Hematopoietic multipotent progenitor cell (in vitro differentiated cells): ENCODE results near the gene P2RY10. TPM values are rescaled to one million over a fixed set of nuclear protein-coding genes. Genes with fewer than 3 reads are reported as not detected.
A peak's percentile ranks its signal among the peaks of the same experiment; 100 is the strongest.
"Not testable (repeated sequence)": the region's sequence is repeated elsewhere in the genome, so short reads cannot be mapped to it uniquely, and the experiment has no call there.

ENCODE experiments used
- DNase-seq, 3 donors: peaks; one replicate each; pipeline ENCODE4 v3.0.0-alpha.2; 2011 to 2015; ENCODE audit warnings: low read depth in 2 of 3, low spot score in 2 of 3
- total RNA-seq: library from RNA; depleted of rRNA; stranded (reverse); fragments of >200 nt; gene quantifications from one replicate; pipeline ENCODE4 v1.2.3, GENCODE V29; 2012

The P2RY10 gene, protein sequence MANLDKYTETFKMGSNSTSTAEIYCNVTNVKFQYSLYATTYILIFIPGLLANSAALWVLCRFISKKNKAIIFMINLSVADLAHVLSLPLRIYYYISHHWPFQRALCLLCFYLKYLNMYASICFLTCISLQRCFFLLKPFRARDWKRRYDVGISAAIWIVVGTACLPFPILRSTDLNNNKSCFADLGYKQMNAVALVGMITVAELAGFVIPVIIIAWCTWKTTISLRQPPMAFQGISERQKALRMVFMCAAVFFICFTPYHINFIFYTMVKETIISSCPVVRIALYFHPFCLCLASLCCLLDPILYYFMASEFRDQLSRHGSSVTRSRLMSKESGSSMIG
- total RNA-seq: 2.7 TPM

DNA sequence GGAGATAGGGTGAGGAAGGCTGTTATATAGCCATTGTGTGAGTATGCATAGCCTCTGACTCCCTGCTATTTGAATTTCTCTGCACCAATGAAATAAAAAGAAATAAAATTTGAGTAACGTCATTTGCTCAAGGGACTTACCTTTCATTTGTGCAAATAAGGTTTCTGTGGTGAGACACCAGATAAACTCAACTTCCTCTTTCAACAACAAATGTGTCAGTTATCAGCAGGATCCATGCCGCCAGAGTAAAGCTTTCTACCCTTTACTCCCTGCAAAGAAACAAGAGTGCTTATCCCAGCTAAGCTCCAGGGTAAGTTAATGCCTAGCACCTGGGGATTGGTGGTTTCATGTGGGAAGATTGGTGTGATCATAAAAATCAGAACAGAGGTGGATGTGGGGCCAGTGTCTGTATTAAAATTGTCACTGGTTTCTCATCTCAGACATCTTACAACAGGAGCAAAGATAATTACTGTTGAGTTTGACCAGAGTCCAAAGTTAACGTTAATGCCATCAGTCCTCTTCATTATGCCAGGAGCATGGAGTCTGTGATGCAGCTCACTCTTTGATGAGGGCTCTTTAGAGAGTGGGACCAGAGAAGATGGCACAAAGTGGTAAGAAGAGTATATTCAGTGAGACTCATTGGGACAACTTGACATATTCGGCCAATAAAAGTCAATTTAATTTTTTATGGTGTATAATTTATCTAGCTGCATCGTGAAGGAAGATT lies at the start of gene P2RY10:
Gene P2RY10 (plus strand): TSS at position 206 of the 727 bp plus-strand sequence. CDS start 15,130 bp downstream, outside the sequence.
- peak; percentile 36 to 88 (median 68) for DNase-seq

DNA sequence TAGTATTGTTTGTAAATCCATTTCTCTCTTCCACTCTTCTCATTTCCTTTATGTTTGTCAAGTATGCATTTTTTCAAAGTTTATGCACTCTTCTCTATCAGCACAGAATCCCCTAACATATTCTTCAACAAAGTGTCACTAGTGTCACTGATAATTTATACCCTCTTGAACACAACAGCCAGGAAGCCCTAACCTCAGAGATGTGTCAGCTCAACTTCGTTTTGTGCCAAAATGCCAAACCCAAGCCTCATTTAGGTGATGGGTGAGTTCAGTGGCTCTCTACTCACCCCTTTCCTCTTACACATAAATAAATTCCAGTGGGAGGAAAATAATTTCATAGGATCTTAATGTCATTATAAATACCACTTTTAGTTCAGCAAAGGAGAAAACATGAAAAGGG lies 22.4 kb upstream of the P2RY10 start:
- peak in 2 of 3 donors; percentile 29 to 68 for DNase-seq

DNA sequence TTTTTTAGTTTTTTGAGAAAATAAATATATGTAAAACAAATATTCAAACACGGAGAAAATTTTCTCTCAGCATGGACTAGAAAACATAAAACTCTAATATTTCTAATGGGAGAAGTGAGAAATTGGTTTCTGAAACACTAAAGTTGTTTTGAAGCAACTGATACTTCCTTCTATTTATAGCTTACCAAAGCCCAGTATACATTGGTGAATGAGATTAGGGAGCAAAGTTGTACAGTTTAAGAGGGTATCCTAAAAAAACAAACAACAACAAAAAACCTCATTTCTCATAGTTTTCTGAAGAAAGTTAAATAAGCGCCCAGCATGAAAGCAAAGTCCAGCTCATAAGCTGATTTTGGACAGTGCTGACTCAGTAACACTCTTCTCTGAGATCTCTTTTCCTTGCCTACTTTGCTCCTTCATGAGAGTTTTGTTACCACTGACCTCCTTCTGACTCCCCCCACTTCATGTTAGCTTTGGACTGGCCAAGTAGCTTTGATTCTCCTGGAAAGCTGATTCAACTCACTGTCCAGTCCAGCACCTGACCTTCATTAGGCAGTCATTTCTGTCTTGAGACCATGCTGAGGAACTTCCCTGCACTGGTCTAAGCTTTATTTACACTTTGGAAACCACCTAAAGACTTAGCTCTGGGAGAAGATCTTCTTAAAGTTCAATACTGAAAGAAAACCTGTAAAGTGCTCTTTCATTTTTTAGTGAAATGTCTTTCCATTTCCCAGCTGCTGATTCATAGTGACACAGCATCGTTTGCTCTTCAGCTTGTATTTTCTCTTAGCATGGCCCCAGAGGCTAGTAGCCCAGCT lies 21.8 kb upstream of the P2RY10 start:
- DNase-seq: peak in 1 of 3 donors; percentile 27

DNA sequence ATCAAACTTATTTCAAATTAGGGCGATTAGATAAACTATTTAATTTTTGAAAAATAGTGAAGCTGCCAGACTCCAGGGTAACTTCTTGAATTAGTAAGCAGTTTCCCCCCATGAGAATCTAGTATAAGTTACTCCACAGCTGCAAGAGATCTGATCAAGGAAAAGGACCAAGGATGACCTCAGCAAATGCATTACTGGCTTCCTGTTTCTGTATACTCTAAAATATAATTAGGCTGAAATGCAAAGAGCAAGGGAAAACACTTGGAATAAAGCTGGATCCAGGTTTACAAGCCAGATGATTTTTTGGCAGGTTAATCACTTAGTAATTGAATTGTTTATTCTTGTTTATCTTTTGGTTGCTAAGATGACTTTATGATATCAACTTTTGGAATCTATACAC lies 13.4 kb upstream of the P2RY10 start:
- DNase-seq: peak in 1 of 3 donors; percentile 53

DNA sequence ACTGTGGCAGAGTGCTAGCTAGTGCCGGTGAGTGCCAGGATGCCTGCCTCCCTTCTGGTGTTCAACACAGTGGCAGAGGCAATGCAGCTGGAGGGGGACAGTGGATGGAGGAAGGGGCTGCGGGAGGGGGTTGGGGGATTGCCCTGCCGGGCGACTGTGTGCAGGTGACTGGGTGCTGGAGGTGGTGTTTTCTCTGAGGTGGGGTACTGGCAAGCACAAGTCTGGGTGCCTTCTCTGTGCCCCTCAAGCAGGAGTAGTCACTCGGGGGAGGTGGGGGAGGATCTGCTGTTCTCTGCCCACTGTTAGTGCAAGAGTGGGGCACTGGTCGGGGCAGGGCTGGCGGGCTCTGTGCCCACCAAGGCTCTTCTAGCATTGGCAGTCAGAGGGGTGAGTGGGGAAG lies 10.3 kb upstream of the P2RY10 start:
- DNase-seq: no peak

DNA sequence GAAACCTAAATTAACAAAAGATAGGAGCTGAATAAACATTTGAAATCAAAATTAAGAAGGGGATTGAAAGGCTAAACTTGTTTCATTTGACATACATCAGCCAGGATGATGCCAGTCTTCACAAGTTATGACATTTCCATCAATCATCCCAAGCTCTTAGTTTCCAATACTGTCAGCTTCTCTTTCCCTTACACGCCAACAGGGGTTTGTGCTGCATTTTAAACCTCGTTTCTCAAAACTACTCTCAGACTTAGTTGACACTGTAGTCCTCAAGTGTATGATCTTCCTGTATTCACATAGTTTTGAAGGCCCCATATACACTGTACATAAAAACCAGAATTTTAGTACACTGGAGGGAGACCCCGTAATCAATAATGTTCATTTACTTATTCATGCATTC lies 840 bp upstream of the P2RY10 start:
- DNase-seq: no peak

DNA sequence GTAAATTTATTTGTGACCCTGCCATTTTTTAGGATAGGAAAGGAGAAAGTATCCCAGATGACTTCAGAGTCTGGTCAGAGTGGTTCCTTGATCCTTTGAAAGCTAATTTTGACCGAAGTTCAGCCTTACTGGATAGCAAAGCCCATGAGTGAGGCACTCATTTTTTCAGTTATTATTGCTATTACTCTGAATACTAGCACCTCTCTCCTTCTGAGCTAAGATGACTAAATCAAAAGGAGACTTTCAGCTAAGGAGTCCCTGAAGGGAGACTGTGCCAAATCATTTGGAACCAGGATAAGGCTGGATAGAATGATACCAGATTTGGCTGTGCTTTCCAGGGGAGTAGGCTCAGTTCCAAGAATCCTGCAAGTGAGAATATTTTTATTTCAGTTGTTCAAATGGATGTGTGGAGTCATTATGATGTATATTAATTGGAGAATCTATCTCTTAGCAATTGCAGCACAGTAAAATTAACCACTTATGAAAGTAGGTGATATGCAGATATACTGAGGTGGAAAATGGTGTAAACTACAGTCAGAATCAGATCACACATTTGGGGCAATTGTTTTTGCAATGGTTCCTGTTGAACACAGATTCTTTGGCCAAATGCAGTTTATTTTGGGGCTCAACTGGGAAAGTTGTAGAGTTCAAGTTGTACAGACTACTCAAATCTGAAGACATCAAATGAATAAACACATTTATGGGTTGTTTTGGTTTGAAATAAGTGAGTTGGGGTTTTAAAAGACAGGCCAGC lies 1.2 kb downstream of the P2RY10 start:
- DNase-seq: no peak

DNA sequence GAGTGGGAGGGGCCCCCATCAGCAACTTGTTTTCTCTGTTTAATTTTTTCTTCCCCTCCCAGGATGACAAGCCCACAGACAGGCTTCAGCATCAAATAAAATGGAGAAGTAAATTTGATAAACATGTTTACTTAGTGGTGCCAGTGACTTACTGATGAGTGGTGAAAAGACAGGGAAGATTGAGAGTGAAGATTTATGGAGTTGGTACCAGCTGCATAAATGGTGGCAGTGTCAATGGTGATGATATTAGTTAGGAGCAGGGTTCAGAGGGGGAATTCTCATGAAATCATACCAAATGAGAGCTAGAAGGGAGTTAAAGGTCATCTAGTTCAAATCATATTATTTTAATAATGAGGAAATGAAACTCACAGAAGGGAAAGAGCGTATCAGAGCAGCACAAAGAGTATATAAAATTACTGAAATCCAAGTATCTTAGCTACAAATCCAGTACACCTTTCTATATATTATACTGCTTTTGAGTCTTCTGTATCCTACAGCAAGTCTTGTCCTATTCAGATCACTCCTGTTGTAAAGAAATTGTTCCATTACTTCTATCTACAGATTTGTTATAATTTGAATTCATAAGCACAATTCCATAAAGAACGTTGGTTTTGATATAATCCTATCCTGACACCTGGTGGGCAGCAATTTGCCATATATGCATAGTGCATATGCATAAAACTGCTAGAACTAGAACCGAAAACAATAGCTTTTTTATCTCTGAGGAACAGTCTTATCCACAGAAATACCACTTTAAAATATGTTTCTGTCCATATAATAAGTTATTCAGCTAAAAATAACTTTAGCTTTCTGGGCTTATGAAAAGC lies 5.0 kb downstream of the P2RY10 start:
- peak in 1 of 3 donors; percentile 37 for DNase-seq

DNA sequence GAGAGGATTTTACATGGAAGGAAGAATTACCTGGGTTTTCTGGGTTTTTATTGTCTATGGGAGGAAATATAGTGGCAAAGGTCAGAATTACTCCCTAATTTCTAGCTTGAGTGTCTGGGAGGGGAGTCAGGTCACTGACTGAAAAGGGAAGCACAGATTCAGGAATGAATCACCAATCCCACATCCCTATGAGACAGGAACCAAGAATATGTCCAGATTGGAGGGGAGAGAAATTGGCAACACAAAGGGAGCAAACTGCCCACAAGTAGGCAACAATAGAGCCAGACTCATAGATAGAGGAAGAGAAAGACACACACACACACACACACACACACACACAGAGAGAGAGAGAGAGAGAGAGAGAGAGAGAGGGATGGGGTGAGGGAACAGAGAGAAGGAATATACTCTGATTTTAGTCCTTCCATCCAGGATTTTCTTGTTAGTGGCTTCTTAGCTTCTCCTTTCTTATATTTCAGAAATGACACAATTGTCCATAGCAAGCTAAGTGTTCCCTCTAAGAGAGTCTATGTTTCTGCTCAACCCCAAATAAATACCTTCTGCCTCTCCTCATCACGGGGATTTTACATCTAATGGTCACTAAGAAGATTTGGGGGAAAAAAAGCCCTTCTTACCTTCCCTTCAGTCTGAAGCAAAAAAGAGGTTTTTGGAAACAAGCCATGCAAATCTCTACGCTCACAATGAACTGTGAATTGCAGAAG lies 12.0 kb downstream of the P2RY10 start:
- DNase-seq: no peak

DNA sequence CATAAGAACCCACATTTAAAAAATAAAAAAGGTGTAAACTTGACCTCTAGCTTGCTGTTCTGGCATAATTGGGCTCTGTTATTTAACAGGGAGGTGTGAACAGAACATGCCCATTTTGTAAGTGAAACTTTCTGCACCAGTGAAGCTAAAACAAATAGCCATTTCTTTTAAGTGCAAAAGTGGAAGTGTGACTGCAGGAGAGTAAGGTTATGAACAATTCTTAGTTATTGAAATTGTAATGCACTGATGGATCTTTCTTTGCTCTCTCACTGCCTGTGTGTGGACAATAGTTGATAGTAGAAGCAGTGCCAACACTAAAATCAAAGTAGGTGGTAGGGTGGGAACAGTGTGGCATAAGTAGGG lies 12.6 kb downstream of the P2RY10 start:
- no peak for DNase-seq

DNA sequence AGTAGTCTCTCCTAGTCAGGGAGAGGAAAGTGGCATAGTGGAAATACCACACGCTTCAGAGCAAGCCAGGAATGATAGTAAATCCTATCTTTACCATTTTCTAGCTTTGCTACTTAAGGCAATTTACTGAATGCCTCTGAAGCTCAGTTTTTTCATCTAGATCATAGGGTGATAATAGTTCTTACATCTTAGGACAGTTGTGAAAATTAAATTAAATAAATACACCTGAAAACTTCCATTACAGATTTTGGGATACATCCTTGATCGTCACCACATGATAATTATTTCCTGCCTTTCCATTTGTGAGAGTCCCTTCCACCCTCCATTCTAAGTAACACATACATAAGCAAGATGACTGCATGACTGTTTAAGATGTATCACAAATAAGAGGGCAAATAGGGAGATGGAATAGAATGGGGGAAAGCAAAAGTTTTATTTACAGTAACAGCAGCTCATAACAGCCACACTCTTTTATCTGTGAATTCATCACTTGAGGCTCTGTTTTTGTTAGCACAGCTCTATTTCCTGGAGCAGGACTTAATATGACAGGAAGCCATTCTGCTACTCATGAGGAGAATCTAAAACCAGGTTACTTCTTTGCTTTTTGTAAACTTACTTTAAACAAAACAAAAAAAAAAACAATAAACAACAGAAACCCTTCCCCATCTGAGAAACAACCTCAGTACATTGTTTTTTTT lies 13.4 kb downstream of the P2RY10 start:
- no peak for DNase-seq

DNA sequence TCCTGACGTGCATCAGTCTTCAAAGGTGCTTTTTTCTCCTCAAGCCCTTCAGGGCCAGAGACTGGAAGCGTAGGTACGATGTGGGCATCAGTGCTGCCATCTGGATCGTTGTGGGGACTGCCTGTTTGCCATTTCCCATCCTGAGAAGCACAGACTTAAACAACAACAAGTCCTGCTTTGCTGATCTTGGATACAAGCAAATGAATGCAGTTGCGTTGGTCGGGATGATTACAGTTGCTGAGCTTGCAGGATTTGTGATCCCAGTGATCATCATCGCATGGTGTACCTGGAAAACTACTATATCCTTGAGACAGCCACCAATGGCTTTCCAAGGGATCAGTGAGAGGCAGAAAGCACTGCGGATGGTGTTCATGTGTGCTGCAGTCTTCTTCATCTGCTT lies 15.7 kb downstream of the P2RY10 start:
- no peak for DNase-seq

DNA sequence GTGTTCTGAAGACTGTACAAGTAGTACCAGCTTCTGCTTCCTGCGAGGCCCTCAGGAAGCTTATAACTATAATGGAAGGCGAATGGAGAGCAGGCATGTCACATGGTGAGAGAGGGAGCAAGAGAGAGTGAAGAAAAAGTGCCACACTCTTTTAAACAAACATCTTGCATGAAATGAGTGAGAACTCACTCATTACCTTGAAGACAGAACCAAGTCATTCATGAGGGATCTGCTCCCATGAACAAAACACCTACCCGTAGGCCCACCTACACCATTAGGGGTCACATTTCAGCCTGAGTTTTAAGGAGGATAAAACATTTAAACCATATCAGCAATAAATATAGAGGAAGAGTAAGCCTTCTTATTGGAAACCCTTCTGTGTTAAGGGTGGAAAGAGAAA lies 19.4 kb downstream of the P2RY10 start:
- DNase-seq: no peak

DNA sequence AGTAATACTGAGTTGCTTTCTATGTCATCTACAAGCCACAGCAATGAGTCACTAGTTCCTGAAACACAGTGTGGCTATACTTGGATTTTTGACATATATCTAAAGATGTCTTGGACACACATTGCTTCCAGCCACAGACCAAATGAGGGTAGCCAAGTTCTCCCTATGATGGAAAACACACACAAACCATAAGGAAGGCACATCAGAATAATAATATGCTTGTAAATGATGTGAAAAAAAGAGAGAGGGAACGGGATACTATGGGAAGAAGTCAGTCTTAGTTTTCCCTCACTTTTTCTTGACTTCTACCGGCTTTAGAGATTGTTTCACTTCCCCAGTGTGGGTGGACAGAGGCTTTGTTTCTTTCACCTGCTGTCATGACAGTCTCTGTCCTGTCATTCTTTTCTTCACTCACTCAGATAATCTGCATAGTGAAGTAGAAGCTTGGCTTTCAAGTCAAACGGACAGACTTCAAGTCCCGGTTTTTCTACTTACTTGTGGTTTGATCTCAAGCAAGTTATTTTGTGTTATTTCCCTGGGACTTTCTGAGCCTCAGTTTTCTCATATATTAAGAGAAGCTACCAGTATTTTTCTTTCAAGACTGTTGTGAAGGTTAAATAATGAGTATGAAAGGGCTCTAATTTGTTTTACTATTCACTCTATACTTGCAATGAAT lies 34.7 kb downstream of the P2RY10 start:
- DNase-seq: peak in 2 of 3 donors; percentile 13 to 15

DNA sequence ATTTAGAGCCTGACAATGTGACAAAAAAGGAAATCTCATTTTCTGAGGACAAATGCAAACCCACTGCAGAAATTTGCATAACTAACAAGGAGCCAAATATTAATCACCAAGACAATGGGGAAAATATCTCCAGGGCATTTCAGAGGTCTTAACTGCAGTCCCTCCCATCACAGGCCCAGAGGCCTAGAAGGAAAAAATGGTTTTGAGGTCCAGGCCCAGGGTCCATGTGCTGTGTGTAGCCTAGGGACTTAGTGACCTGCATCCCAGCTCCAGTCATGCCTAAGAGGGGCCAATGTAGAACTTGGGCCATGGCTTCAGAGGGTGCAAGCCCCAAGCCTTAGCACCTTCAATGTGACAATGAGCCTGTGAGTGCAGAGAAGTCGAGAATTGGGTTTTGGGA lies 44.2 kb downstream of the P2RY10 start:
- DNase-seq: no peak

DNA sequence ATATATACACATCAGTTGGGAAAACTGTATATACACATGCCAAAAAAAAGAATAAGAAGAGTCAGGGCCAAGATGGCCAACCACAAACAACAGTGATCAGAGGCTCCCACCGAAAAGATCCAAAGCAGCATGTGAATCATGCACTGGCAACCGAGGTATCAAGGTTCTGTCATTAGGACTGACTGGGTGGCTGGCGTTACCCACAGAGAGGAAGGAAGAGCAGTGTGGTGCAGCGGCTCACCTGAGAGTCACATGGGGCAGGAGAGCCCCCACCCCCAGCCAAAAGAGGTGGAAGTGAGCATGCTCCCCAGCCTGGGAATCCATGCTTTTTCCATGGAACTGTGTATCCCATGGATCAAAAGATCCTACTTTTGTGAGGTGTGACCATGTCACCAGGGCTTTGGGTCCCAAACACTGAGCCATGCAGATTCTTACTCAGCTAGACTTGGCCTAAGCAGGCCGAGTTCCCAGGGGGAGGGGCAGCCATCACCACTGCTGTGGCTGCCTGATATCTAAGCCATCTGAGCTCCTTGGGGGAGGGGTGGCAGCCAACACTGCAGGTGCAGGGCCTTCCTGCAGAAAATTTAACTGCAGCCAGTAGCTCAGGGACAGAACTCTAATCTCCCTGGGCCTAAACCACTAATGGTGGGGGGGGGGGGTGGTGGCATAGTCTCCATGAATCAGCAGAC lies 52.8 kb downstream of the P2RY10 start:
- DNase-seq: peak in 1 of 3 donors; percentile 9

DNA sequence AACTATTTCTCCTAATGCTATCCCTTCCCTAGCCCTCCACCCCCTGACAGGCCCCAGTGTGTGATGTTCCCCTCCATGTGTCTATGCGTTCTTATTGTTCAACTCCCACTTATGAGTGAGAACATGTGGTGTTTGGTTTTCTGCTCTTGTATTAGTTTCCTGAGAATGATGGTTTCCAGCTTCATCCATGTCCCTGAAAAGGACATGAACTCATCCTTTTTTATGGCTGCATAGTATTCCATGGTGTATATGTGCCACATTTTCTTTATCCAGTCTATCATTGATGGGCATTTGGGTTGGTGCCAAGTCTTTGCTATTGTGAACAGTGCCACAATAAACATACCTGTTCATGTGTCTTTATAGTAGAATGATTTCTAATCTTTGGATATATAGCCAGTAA lies 62.3 kb downstream of the P2RY10 start:
- DNase-seq: not testable (repeated sequence)
